HEK293 (cell line): Measurements from ENCODE around the gene GPX1.

Experiments
- EGR2 ChIP-seq: fragments of 450-650 bp; formaldehyde crosslinking; IDR thresholded peaks from 2 replicates; pipeline ENCODE4 v1.5.1; 2016; ENCODE audit warnings: low read depth, missing biosample characterization, missing genetic modification characterization
- KLF10 ChIP-seq: fragments of 450-650 bp; IDR thresholded peaks from 2 replicates; pipeline ENCODE4 v1.5.1; 2018; ENCODE audit warnings: missing biosample characterization, mild to moderate bottlenecking, missing genetic modification characterization
- KLF16 ChIP-seq: fragments of 450-650 bp; formaldehyde crosslinking; IDR thresholded peaks from 2 replicates; pipeline ENCODE4 v1.5.1; 2017; ENCODE audit warnings: missing biosample characterization, missing genetic modification characterization
- KLF7 ChIP-seq: fragments of 450-650 bp; formaldehyde crosslinking; IDR thresholded peaks from 2 replicates; pipeline ENCODE4 v1.5.1; 2016; ENCODE audit warnings: missing biosample characterization, missing genetic modification characterization, borderline replicate concordance
- OSR2 ChIP-seq: fragments of 450-650 bp; formaldehyde crosslinking; IDR thresholded peaks from 2 replicates; pipeline ENCODE4 v1.5.1; 2016; ENCODE audit warnings: missing biosample characterization, missing genetic modification characterization
- OVOL3 ChIP-seq: fragments of 450-650 bp; formaldehyde crosslinking; IDR thresholded peaks from 2 replicates; pipeline ENCODE4 v1.5.1; 2016; ENCODE audit warnings: missing biosample characterization, missing genetic modification characterization
- SALL2 ChIP-seq: fragments of 450-650 bp; formaldehyde crosslinking; IDR thresholded peaks from 2 replicates; pipeline ENCODE4 v1.5.0; 2017; ENCODE audit warnings: missing biosample characterization, mild to moderate bottlenecking, missing genetic modification characterization, borderline replicate concordance
- ZBTB17 ChIP-seq: fragments of 450-650 bp; formaldehyde crosslinking; IDR thresholded peaks from 2 replicates; pipeline ENCODE4 v1.5.1; 2016; ENCODE audit warnings: missing biosample characterization, missing genetic modification characterization
- ZBTB20 ChIP-seq: fragments of 450-650 bp; formaldehyde crosslinking; IDR thresholded peaks from 2 replicates; pipeline ENCODE4 v1.5.1; 2016; ENCODE audit warnings: missing biosample characterization, missing genetic modification characterization
- ZFHX2 ChIP-seq: fragments of 450-650 bp; formaldehyde crosslinking; conservative IDR thresholded peaks from 2 replicates; pipeline ENCODE4 v1.5.1; 2016; ENCODE audit warnings: missing biosample characterization, missing genetic modification characterization
- ZFP37 ChIP-seq: fragments of 450-650 bp; formaldehyde crosslinking; IDR thresholded peaks from 2 replicates; pipeline ENCODE4 v1.5.1; 2016; ENCODE audit warnings: missing biosample characterization, missing genetic modification characterization
- ZNF24 ChIP-seq: fragments of 450-650 bp; formaldehyde crosslinking; IDR thresholded peaks from 2 replicates; pipeline ENCODE4 v1.5.1; 2016; ENCODE audit warnings: missing biosample characterization, missing genetic modification characterization
- ZNF248 ChIP-seq: fragments of 450-650 bp; formaldehyde crosslinking; IDR thresholded peaks from 2 replicates; pipeline ENCODE4 v1.5.1; 2017; ENCODE audit warnings: missing biosample characterization, missing genetic modification characterization
- ZNF324 ChIP-seq: fragments of 450-650 bp; formaldehyde crosslinking; IDR thresholded peaks from 2 replicates; pipeline ENCODE4 v1.5.1; 2016; ENCODE audit warnings: missing biosample characterization, missing genetic modification characterization
- ZNF37A ChIP-seq: fragments of 450-650 bp; IDR thresholded peaks from 2 replicates; pipeline ENCODE4 v1.5.1; 2018; ENCODE audit warnings: missing biosample characterization, missing genetic modification characterization
- ZNF394 ChIP-seq: fragments of 450-650 bp; formaldehyde crosslinking; IDR thresholded peaks from 2 replicates; pipeline ENCODE4 v1.5.1; 2016; ENCODE audit warnings: missing biosample characterization, missing genetic modification characterization, mild to moderate bottlenecking, moderate library complexity, borderline replicate concordance
- ZNF501 ChIP-seq: fragments of 450-650 bp; formaldehyde crosslinking; IDR thresholded peaks from 2 replicates; pipeline ENCODE4 v1.5.1; 2016; ENCODE audit warnings: missing biosample characterization, missing genetic modification characterization
- ZNF510 ChIP-seq: fragments of 450-650 bp; formaldehyde crosslinking; IDR thresholded peaks from 2 replicates; pipeline ENCODE4 v1.5.1; 2018; ENCODE audit warnings: mild to moderate bottlenecking, missing genetic modification characterization, missing biosample characterization; ENCODE audit not compliant: insufficient replicate concordance
- ZNF707 ChIP-seq: fragments of 450-650 bp; formaldehyde crosslinking; IDR thresholded peaks from 2 replicates; pipeline ENCODE4 v1.5.1; 2016; ENCODE audit warnings: missing biosample characterization, missing genetic modification characterization
- ZNF76 ChIP-seq: fragments of 450-650 bp; formaldehyde crosslinking; IDR thresholded peaks from 2 replicates; pipeline ENCODE4; 2016; ENCODE audit warnings: low read depth, missing biosample characterization, missing genetic modification characterization, borderline replicate concordance
- ZXDB ChIP-seq: fragments of 450-650 bp; formaldehyde crosslinking; IDR thresholded peaks from 2 replicates; pipeline ENCODE4 v1.5.1; 2016; ENCODE audit warnings: missing biosample characterization, missing genetic modification characterization
- TF ChIP-seq, protein P1 (sequence below): fragments of 450-650 bp; formaldehyde crosslinking; IDR thresholded peaks from 2 replicates; pipeline ENCODE4 v1.5.1; 2016; ENCODE audit warnings: missing biosample characterization, missing genetic modification characterization
- TF ChIP-seq, protein P2 (sequence below): fragments of 450-650 bp; formaldehyde crosslinking; IDR thresholded peaks from 2 replicates; pipeline ENCODE4 v1.5.1; 2016; ENCODE audit warnings: missing biosample characterization, missing genetic modification characterization
- TF ChIP-seq, protein P3 (sequence below): sonication (generic); formaldehyde crosslinking; IDR thresholded peaks from 2 replicates; pipeline ENCODE4 v1.8.1; 2022; ENCODE audit warnings: mild to moderate bottlenecking, moderate library complexity, missing genetic modification reagents
- TF ChIP-seq, protein P4 (sequence below): fragments of 450-650 bp; formaldehyde crosslinking; IDR thresholded peaks from 2 replicates; pipeline ENCODE4 v1.5.1; 2016; ENCODE audit warnings: missing biosample characterization, missing genetic modification characterization
- TF ChIP-seq, protein P5 (sequence below): fragments of 450-650 bp; formaldehyde crosslinking; conservative IDR thresholded peaks from 2 replicates; pipeline ENCODE4 v1.5.1; 2016; ENCODE audit warnings: low read depth, missing biosample characterization, missing genetic modification characterization

Gene GPX1

DNA sequence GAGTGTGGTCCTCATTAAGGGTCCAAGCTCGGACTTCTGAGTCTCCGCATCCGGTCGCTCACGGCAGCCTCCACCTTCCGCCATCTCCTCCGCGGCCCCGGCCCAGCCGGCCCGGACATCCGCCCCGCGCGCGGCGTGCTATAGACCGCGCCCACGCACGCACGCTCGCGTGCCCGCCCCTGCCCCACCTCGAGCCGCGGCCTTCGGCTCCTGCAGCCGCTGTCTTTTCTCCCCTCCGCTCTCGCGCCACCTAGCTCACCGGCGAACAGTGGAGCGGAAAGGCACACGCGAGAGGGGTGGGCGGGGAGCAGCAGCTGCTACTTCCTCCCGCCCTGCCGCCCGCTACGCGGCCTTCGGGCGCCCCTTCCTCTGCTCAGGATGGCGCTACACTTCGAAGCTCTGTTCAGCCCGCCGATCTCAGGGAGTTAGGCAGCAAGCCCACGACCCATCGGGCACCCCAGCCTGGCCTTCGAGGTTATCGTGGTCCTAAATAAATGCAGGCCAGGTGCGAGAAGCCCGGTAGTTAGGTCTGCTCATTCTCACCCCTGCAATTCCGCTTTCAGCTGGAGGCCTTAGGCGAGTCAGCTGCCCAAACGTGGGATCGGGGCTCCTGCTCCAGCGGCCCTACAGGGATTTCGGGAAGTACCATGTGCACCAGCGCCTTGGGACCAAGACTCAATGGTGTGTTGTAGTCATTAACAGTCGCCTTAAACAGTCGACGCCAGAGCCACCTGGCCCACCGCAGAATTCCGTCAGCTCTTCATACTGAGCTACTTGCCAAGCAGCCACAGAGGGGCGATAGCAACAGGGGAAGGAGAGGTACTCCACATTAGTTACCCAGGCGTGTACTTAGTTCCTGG, 18.0 kb downstream of the GPX1 start, which contains the start of gene USP4 (continued):
- TF ChIP-seq SALL2 (tag by site-specific recombination) = no peak
- 0 out of 2 replicates have a peak, but pooled peaks have one; percentile 43 for TF ChIP-seq ZNF501
- TF ChIP-seq, protein P1, sequence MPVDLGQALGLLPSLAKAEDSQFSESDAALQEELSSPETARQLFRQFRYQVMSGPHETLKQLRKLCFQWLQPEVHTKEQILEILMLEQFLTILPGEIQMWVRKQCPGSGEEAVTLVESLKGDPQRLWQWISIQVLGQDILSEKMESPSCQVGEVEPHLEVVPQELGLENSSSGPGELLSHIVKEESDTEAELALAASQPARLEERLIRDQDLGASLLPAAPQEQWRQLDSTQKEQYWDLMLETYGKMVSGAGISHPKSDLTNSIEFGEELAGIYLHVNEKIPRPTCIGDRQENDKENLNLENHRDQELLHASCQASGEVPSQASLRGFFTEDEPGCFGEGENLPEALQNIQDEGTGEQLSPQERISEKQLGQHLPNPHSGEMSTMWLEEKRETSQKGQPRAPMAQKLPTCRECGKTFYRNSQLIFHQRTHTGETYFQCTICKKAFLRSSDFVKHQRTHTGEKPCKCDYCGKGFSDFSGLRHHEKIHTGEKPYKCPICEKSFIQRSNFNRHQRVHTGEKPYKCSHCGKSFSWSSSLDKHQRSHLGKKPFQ (tag by site-specific recombination) = no peak
- TF ChIP-seq KLF10 (tag by site-specific recombination) = peak; percentile 93
- peak; percentile 80 for TF ChIP-seq ZBTB17
- TF ChIP-seq ZNF510 = no peak
- TF ChIP-seq, protein P2, sequence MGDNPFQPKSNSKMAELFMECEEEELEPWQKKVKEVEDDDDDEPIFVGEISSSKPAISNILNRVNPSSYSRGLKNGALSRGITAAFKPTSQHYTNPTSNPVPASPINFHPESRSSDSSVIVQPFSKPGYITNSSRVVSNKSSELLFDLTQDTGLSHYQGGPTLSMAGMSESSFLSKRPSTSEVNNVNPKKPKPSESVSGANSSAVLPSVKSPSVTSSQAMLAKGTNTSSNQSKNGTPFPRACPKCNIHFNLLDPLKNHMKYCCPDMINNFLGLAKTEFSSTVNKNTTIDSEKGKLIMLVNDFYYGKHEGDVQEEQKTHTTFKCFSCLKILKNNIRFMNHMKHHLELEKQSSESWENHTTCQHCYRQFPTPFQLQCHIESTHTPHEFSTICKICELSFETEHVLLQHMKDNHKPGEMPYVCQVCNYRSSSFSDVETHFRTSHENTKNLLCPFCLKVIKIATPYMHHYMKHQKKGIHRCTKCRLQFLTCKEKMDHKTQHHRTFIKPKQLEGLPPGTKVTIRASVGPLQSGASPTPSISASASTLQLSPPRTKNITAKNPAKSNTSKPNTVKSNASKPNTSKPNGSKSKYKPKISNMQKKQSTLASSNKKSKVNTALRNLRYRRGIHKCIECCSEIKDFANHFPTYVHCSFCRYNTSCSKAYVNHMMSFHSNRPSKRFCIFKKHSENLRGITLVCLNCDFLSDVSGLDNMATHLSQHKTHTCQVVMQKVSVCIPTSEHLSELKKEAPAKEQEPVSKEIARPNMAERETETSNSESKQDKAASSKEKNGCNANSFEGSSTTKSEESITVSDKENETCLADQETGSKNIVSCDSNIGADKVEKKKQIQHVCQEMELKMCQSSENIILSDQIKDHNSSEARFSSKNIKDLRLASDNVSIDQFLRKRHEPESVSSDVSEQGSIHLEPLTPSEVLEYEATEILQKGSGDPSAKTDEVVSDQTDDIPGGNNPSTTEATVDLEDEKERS (tag by site-specific recombination) = no peak
- peak; percentile 96 for TF ChIP-seq ZFHX2
- no peak for TF ChIP-seq ZNF37A
- TF ChIP-seq ZNF707 (tag by site-specific recombination) = no peak
- no peak for TF ChIP-seq OVOL3 (tag by site-specific recombination)
- TF ChIP-seq ZFP37 = no peak
- TF ChIP-seq OSR2 (tag by site-specific recombination) = 0 out of 2 replicates have a peak, but pooled peaks have one; percentile 12
- TF ChIP-seq ZBTB20 (tag by site-specific recombination) = peak; percentile 92
- TF ChIP-seq, protein P3, sequence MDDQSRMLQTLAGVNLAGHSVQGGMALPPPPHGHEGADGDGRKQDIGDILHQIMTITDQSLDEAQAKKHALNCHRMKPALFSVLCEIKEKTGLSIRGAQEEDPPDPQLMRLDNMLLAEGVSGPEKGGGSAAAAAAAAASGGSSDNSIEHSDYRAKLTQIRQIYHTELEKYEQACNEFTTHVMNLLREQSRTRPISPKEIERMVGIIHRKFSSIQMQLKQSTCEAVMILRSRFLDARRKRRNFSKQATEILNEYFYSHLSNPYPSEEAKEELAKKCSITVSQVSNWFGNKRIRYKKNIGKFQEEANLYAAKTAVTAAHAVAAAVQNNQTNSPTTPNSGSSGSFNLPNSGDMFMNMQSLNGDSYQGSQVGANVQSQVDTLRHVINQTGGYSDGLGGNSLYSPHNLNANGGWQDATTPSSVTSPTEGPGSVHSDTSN (CRISPR knock-in tag) = peak; percentile 63; the same call in 1 of the 2 replicates
- TF ChIP-seq ZNF248 (tag by site-specific recombination) = no peak
- peak; percentile 86 for TF ChIP-seq ZXDB (tag by site-specific recombination)
- 0 out of 2 replicates have a peak, but pooled peaks have one; percentile 50 for TF ChIP-seq KLF7 (tag by site-specific recombination)
- TF ChIP-seq, protein P4, sequence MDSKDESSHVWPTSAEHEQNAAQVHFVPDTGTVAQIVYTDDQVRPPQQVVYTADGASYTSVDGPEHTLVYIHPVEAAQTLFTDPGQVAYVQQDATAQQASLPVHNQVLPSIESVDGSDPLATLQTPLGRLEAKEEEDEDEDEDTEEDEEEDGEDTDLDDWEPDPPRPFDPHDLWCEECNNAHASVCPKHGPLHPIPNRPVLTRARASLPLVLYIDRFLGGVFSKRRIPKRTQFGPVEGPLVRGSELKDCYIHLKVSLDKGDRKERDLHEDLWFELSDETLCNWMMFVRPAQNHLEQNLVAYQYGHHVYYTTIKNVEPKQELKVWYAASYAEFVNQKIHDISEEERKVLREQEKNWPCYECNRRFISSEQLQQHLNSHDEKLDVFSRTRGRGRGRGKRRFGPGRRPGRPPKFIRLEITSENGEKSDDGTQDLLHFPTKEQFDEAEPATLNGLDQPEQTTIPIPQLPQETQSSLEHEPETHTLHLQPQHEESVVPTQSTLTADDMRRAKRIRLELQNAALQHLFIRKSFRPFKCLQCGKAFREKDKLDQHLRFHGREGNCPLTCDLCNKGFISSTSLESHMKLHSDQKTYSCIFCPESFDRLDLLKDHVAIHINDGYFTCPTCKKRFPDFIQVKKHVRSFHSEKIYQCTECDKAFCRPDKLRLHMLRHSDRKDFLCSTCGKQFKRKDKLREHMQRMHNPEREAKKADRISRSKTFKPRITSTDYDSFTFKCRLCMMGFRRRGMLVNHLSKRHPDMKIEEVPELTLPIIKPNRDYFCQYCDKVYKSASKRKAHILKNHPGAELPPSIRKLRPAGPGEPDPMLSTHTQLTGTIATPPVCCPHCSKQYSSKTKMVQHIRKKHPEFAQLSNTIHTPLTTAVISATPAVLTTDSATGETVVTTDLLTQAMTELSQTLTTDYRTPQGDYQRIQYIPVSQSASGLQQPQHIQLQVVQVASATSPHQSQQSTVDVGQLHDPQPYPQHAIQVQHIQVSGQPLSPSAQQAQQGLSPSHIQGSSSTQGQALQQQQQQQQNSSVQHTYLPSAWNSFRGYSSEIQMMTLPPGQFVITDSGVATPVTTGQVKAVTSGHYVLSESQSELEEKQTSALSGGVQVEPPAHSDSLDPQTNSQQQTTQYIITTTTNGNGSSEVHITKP (tag by site-specific recombination) = peak; percentile 88
- peak; percentile 26 for TF ChIP-seq ZNF76
- peak; percentile 75 for TF ChIP-seq EGR2 (tag by site-specific recombination)
- TF ChIP-seq KLF16 = peak; percentile 48; the same call in 1 of the 2 replicates
- TF ChIP-seq, protein P5, sequence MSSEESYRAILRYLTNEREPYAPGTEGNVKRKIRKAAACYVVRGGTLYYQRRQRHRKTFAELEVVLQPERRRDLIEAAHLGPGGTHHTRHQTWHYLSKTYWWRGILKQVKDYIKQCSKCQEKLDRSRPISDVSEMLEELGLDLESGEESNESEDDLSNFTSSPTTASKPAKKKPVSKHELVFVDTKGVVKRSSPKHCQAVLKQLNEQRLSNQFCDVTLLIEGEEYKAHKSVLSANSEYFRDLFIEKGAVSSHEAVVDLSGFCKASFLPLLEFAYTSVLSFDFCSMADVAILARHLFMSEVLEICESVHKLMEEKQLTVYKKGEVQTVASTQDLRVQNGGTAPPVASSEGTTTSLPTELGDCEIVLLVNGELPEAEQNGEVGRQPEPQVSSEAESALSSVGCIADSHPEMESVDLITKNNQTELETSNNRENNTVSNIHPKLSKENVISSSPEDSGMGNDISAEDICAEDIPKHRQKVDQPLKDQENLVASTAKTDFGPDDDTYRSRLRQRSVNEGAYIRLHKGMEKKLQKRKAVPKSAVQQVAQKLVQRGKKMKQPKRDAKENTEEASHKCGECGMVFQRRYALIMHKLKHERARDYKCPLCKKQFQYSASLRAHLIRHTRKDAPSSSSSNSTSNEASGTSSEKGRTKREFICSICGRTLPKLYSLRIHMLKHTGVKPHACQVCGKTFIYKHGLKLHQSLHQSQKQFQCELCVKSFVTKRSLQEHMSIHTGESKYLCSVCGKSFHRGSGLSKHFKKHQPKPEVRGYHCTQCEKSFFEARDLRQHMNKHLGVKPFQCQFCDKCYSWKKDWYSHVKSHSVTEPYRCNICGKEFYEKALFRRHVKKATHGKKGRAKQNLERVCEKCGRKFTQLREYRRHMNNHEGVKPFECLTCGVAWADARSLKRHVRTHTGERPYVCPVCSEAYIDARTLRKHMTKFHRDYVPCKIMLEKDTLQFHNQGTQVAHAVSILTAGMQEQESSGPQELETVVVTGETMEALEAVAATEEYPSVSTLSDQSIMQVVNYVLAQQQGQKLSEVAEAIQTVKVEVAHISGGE (tag by site-specific recombination) = peak; percentile 57
- TF ChIP-seq ZNF394 (tag by site-specific recombination) = peak; percentile 86; the same call in 1 of the 2 replicates
- peak; percentile 46; the same call in 1 of the 2 replicates for TF ChIP-seq ZNF24
- TF ChIP-seq ZNF324 = no peak
